Suprapubic skin (tissue), 4 donors: Measurements from ENCODE around the gene UBQLN4. TPM values are rescaled to one million over a fixed set of nuclear protein-coding genes. Genes with fewer than 3 reads are reported as not detected.
"Not testable (repeated sequence)": the region's sequence is repeated elsewhere in the genome, so short reads cannot be mapped to it uniquely, and the experiment has no call there.

ENCODE experiments used
- DNase-seq, 2 donors: peaks; one replicate each; pipeline ENCODE4 v3.0.0-alpha.2; 2019; ENCODE audit warnings: low spot score in 2 of 2
- H3K27ac ChIP-seq: fragments of 200-600 bp; sonication (generic); one replicate; pipeline ENCODE4 v1.5.1; 2019
- H3K27me3 ChIP-seq: fragments of 200-600 bp; sonication (generic); one replicate; pipeline ENCODE4 v1.5.1; 2019
- H3K36me3 ChIP-seq: fragments of 200-600 bp; sonication (generic); one replicate; pipeline ENCODE4 v1.5.1; 2019
- H3K4me1 ChIP-seq: fragments of 200-600 bp; sonication (generic); one replicate; pipeline ENCODE4 v1.5.1; 2019
- H3K4me3 ChIP-seq: fragments of 200-600 bp; sonication (generic); one replicate; pipeline ENCODE4 v1.5.1; 2019; ENCODE audit warnings: mild to moderate bottlenecking
- H3K9me3 ChIP-seq: fragments of 200-600 bp; sonication (generic); one replicate; pipeline ENCODE4 v1.5.1; 2019
- CTCF ChIP-seq, 2 donors: fragments of 200-600 bp in 1 of 2; fragments of 450-650 bp in 1 of 2; sonication (generic) in 1 of 2; IDR thresholded peaks; one replicate each; pipeline ENCODE4 v1.5.1; 2016 to 2019; ENCODE audit warnings: antibody characterized with exemption in 2 of 2, mild to moderate bottlenecking in 1 of 2, moderate library complexity in 1 of 2
- EP300 ChIP-seq: sonication (generic); formaldehyde crosslinking; IDR thresholded peaks from one replicate; pipeline ENCODE4 v1.6.1; 2017; ENCODE audit warnings: antibody characterized with exemption
- POLR2A ChIP-seq, 2 donors: fragments of 450-650 bp; IDR thresholded peaks; one replicate each; pipeline ENCODE4 v1.6.1; 2017; ENCODE audit warnings: antibody characterized with exemption in 2 of 2, mild to moderate bottlenecking in 2 of 2, moderate library complexity in 2 of 2
- POLR2AphosphoS5 ChIP-seq, 3 donors: sonication (generic); formaldehyde crosslinking; IDR thresholded peaks; one replicate each; pipeline ENCODE4 v1.6.1; 2017; ENCODE audit warnings: antibody characterized with exemption in 3 of 3
- WGBS: methylation state at CpG from one replicate; pipeline ENCODE4 v1.1.5; 2018; 5-methylcytosine and 5-hydroxymethylcytosine counted together
- total RNA-seq, 4 donors: library from RNA; depleted of rRNA; stranded (reverse); fragments of >200 nt; gene quantifications; one replicate each; pipeline ENCODE4 v1.1.0, GENCODE V29; 2016

UBQLN4 gene
- total RNA-seq, 4 donors from 2014 or later: 32.7 to 42.7 (median 39.8) TPM

GRCh38 chr1:156072251-156072650 is 18.7 kb upstream of the UBQLN4 start:
- no peak for TF ChIP-seq CTCF (IDR thresholded peaks at IDR 0.05)
- TF ChIP-seq EP300: no peak
- no peak for TF ChIP-seq POLR2AphosphoS5 (IDR thresholded peaks at IDR 0.05)
- TF ChIP-seq POLR2A (IDR thresholded peaks at IDR 0.05): no peak
- H3K27ac ChIP-seq: no peak overlapping the region
- H3K27me3 ChIP-seq: no peaks in the 10 kb centered on the region
- 61% methylated on average over 6 of the region's 6 CpGs for WGBS
- peaks cover 19% of the 10 kb centered on the region for H3K36me3 ChIP-seq
- H3K4me3 ChIP-seq: no peak overlapping the region
- peaks cover 20% of the 10 kb centered on the region for H3K4me1 ChIP-seq
- DNase-seq: no peak
- no peaks in the 10 kb centered on the region for H3K9me3 ChIP-seq

- not testable (repeated sequence) for H3K4me3 ChIP-seq, H3K27ac ChIP-seq, H3K9me3 ChIP-seq, H3K27me3 ChIP-seq, DNase-seq
- peaks cover 19% of the 10 kb centered on the region for H3K4me1 ChIP-seq
- WGBS: 93% methylated on average over 7 of the region's 7 CpGs
- peaks cover 19% of the 10 kb centered on the region for H3K36me3 ChIP-seq
Measured at GRCh38 chr1:156071332-156071816, 17.8 kb upstream of the UBQLN4 start.

GRCh38 chr1:156070548-156070947 is 16.9 kb upstream of the UBQLN4 start:
- Histone ChIP-seq H3K9me3 (no peaks in the 10 kb centered on the region), H3K4me3 (no peak overlapping the region), H3K27ac (no peak overlapping the region), H3K4me1 (peaks cover 11% of the 10 kb centered on the region), H3K27me3 (no peaks in the 10 kb centered on the region), H3K36me3 (peaks cover 19% of the 10 kb centered on the region)
- 47% methylated on average over 4 of the region's 4 CpGs for WGBS
- TF ChIP-seq POLR2AphosphoS5 (IDR thresholded peaks at IDR 0.05): no peak
- no peak for DNase-seq

- no peak for DNase-seq
- Histone ChIP-seq H3K9me3 (no peaks in the 10 kb centered on the region), H3K4me1 (peaks cover 7% of the 10 kb centered on the region), H3K27me3 (no peaks in the 10 kb centered on the region), H3K4me3 (no peak overlapping the region), H3K36me3 (peaks cover 19% of the 10 kb centered on the region), H3K27ac (no peak overlapping the region)
- TF ChIP-seq POLR2A (IDR thresholded peaks at IDR 0.05) (no peak), EP300 (no peak), POLR2AphosphoS5 (IDR thresholded peaks at IDR 0.05) (no peak), CTCF (IDR thresholded peaks at IDR 0.05) (no peak)
- WGBS: 84% methylated on average over 3 of the region's 3 CpGs
Measured at GRCh38 chr1:156069490-156070455, 16.2 kb upstream of the UBQLN4 start.

GRCh38 chr1:156067262-156067661 is 13.7 kb upstream of the UBQLN4 start:
- Histone ChIP-seq H3K27me3 (no peaks in the 10 kb centered on the region), H3K27ac (no peak overlapping the region), H3K9me3 (no peaks in the 10 kb centered on the region), H3K4me1 (peaks cover 19% of the 10 kb centered on the region), H3K36me3 (peaks cover 19% of the 10 kb centered on the region), H3K4me3 (no peak overlapping the region)
- no peak for DNase-seq
- WGBS: 82% methylated on average over 2 of the region's 2 CpGs
- TF ChIP-seq EP300 (no peak), POLR2AphosphoS5 (IDR thresholded peaks at IDR 0.05) (no peak), POLR2A (IDR thresholded peaks at IDR 0.05) (no peak), CTCF (IDR thresholded peaks at IDR 0.05) (no peak)

GRCh38 chr1:156065871-156066270 is 12.3 kb upstream of the UBQLN4 start:
- TF ChIP-seq CTCF (IDR thresholded peaks at IDR 0.05) (no peak), POLR2A (IDR thresholded peaks at IDR 0.05) (no peak), POLR2AphosphoS5 (IDR thresholded peaks at IDR 0.05) (no peak), EP300 (no peak)
- 81% methylated on average over 16 of the region's 16 CpGs for WGBS
- DNase-seq: no peak
- Histone ChIP-seq H3K36me3 (peaks cover 19% of the 10 kb centered on the region), H3K4me3 (no peak overlapping the region), H3K27me3 (no peaks in the 10 kb centered on the region), H3K4me1 (peaks cover 29% of the 10 kb centered on the region), H3K27ac (no peak overlapping the region), H3K9me3 (no peaks in the 10 kb centered on the region)
